HG02763 (cell line): Measurements from ENCODE around the gene BIN1.

Experiments used
- ATAC-seq: cut with Tn5 transposase; IDR thresholded peaks from one replicate; pipeline ENCODE4 v1.9.1; 2021; ENCODE audit warnings: mild to moderate bottlenecking, moderate library complexity; ENCODE audit not compliant: unreplicated experiment

The BIN1 gene

DNA sequence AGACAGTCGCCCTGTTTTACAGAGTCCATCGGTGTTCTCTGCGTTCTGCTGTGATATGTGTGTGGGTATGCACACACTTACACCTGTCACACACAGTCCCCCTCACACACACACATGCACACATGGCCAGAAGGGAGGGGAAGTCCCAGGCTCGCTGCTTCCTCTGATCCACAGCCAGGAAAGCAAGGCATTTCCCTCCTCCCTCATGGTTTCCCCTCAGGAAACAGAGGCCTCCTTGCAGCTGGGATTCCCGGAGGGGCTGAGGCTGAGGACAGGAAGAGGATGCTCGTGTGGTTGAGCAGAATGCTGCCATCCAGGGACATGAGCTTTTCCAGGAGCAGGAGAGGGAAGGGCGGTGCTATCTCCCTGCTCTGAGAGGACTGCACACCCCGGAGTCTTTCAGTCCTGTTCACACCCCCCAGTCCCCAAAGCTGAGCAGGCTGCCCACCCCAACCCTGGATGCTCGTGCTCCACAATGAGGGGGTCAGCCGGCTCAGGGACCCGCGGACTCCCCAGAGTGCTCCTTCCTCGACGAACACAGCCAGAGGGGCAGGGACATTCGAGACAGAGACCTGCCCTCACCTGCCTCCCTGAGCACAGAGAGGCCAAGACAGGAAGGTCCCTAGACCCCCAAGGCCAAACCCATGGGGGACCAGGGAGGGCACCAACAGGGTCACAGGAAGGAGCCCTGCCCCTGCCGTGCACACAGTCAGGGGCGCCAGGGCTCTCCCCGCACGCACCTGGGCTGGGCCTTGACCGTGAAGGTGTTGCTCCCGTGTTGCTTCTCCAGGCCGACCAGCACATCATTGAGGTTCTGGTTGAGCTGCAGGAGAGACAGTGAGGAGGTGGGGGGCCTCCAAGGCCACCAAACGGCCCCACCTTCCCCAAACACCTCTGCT lies 45.3 kb downstream of the BIN1 start:
- no peak for ATAC-seq

DNA sequence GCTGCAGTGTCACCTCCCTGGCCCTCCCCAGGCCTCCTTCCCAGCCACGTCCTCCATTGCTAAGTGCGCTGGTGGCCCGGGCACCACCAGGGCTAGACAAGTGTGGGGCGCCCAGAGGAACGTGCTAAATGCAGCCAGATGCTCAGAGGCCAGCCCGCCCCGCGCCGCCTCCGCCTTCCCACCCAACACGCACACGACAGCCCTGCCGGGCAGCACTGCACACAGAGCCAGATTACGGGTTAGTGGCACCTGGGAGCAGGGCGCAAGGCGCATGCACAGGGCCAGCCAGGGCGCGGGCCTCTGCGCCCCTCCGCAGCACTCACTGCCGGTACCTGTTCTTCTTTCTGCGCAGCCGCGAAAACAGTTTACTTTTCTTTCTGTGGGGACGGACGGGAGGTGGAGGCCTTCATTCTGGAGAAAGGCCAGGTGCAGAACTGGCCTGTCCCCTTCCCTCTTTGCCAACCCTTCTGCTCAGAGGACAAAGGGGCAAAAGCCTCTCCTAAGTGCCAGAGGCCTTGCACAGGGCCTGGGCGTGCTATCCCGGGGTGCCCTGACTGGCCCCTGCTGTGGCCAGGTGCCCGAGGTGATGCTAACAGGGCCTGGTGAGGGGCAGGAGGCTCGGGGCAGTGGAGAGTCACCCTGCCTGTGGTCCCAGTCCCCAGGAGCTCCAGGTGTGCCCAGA lies 46.5 kb downstream of the BIN1 start:
- ATAC-seq, result no peak

DNA sequence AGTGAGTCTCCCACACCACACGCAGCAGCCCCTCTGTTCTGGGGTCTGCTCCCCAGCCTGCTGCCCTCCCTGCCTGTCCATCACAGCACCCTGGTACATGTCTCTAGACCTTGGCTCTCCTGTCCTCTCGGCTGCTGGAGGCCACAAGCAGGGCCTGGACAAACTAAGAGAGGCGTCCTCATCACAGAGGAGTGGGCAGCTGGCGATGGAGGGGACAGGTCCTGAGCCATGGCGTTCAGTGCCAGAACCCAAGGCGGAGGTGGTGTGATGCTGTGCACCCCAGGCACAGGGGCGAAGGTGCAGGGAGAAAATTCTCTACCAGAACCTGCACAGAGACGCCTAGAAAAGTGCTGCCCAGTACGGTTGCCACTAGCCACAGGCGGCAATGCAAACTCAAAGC lies 47.4 kb downstream of the BIN1 start:
- ATAC-seq, result no peak

DNA sequence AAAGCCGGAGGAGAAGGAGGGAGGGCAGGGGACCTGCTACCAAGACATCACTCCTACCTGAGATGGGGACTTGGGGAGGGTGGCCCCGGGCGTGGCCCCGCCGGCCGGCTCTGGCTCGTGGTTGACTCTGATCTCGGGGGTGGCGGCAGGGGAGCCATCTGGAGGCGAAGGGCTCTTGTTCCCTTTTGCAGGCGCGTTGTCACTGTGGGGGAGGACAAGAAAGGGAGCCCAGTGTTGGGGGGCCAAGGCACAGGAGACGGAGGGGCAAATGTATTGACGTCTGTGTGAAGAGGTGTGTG lies 48.1 kb downstream of the BIN1 start:
- no peak for ATAC-seq

DNA sequence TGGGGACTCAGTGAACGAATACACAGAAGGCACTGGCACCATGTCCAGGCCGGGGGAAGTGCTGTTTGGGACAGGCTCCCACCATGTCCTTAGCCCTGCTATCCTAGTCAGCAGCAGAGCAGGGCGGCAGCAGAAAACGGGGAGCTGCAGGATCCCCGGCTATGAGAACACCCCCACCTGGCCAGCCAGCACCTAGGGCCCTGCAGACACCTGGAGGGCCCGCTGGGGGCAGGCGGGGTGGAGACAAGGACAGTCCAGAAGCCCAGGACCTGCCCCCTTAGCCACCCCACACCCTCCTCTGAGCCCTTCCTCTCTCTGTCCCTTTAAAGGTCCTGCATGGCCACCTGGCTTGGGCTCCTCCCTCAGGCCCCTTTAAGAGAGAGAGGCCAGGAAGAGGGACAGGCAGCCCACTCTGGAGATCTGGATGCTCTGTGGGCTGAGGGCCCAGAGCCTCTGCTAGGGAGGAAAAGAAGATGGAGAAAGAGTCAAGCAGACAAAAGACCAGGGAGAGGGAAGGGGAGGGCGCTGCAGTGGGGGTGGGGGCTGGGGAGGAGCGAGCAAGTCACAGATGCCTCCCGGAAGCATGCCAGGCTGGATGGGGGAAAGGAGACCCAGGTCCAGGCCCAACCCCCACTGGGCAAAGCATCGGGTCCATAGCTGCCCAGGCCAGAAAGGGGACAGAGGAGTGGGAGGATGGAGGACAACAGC lies 48.6 kb downstream of the BIN1 start:
- no peak for ATAC-seq

DNA sequence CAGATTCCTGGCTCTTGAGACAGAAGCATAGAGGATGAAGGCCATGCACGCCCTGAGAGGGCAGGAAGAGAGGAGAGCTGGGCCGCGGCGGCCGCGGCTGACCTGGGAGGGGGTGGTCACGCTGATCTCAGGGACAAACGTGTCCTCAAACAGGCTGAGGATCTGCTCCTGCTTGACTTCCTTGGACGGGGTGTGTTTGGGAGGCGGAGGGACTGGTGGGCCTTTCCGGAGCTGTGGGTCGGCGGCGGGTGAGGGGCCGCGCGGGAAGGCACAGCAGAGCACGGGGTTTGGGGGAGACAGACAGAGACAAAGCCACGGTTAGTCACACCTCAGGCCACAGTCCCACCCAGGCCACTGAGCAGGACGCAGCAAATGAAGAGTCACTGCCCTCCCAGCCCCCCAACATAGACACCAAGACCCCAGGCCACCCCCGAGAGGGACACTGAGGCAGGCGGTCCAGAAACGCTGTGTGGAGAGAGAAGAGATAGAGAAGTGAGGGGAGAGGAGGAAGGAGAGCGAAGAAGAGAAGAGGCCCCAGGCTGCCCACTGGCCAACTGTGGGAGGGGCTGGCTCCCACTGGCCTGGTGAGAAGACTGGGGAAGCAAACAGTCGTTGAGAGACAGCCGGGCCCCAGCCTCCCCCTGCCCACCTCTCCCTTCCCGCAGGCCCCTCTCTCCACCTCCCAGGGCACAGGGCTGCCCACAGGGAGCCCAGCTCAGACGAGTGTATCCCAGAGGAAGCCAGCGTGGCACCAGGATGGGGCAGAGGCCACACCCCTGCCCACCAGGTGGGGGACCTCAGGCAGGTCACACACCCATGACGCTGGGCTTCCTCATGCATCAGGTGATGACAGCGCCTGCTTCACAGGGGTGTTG lies 49.3 kb downstream of the BIN1 start:
- ATAC-seq, result no peak

DNA sequence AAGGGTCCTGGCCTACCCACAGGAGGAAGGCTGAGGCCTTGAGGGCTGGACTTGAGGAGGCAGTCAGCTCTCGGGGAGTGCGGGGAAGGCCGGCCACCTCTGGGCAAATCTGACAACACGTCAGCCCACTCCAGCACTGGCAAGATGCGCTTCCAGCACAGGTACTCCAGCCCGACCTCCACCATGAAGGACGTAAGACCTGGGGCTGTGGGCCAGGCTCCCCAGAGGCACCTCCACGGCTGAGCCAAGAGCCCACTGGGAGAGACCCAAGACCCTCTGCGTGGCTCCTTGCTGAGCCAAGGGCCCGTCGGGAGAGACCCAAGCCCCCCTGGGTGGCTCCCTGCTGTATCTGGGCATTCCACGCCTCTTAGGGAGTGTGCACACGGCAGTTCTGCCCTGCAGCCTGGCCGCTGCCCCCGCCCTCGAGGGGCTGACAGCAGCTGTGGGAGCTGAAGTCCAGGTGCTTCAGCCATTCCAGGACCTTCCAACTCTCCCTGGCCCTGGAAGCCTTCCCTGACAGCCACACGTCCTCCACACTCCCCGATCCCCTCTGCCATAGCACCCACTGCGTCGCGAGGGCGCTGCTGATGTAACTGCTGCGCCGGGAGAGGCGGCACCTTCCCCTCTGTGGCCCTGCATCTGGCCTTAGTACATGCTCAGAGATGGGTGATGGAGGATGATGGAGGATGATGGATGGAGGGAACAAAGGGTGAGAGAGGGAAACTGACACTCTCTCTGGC lies 50.2 kb downstream of the BIN1 start:
- no peak for ATAC-seq

DNA sequence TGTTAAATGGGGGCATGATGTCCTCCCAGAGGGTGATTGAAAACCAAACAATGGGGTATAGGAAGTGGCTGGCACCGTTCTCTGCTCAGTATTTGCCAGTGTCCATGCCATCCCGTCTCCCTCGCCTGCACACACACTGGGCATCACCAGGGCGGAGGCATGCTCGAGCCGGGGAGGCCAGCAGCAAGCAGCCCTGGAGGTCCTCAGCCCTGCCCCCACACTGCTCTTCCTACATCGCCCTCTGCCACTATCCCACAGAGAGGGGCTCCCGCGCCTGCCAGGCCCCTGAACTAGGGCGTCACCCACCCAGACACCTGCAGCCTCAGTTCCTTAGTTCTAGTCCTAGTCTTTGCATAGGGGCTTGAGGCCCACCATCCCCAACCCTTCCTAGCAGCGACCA lies 50.9 kb downstream of the BIN1 start:
- no peak for ATAC-seq

DNA sequence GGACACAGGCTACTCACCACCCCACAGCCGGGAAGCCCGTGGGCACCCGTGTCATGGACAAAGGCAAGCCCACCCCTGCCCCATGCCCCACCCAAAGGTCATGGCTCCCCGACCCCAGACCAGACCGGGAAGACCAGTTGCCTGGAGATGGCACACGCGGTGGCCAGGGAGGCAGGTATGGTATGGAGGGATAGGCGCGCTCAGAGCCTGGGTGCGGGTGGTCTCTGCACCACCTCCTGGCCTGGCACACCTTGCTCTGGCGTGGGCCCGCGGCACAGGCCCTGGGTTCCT lies 51.2 kb downstream of the BIN1 start:
- no peak for ATAC-seq

DNA sequence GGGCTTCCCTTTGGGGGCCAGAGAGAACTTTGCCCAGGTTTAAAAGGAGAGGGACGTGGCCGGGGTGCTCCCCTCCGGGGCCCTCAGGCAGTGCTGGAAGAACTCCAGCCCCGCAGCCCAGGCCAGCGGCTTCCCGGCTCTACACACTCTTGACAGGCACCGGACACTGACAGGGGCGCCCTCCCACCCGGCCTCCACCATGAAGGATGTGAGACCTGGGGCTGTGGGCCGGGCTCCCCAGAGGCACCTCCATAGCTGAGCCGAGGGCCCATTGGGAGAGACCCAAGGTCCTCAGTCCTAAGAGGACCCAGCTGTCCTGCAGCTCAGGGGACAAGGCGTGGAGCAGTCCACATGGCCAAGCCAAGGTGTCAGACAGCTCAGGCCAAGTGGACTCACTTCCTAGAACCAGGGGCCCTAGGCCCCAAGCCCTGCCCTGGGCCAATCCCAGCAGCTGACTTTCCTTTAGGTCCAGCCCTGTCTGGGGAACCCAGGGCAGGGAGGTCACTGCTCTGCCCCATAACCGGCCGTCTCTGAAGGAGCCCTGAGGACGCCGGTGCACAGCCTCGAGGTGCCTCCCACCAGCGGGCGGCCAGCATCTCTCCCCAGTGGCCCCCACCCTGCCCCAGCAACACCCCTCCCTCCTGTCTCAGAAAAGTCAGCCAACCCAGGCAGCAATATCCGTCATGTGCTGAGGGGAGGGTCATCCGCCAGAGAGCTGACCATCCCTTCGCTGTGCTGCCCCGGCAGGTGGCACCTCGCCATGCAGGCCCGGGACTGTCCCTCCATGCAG lies 51.8 kb downstream of the BIN1 start:
- ATAC-seq, result no peak

DNA sequence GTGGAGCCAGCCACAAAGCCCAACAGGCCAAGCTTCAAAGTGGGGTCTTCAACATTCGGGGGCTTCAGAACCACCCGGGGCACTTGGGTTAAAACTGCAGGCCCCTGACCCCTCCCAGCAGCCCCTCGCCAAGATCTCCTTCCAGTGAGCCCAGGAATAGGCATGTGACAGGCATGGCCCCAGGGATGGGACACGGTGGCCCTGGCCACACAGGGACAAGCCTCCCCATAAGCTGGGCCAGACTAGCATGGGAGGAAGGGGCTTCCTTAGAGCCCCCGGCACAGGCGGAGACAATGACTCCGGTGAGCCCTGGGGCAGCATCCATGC lies 52.4 kb downstream of the BIN1 start:
- no peak for ATAC-seq

DNA sequence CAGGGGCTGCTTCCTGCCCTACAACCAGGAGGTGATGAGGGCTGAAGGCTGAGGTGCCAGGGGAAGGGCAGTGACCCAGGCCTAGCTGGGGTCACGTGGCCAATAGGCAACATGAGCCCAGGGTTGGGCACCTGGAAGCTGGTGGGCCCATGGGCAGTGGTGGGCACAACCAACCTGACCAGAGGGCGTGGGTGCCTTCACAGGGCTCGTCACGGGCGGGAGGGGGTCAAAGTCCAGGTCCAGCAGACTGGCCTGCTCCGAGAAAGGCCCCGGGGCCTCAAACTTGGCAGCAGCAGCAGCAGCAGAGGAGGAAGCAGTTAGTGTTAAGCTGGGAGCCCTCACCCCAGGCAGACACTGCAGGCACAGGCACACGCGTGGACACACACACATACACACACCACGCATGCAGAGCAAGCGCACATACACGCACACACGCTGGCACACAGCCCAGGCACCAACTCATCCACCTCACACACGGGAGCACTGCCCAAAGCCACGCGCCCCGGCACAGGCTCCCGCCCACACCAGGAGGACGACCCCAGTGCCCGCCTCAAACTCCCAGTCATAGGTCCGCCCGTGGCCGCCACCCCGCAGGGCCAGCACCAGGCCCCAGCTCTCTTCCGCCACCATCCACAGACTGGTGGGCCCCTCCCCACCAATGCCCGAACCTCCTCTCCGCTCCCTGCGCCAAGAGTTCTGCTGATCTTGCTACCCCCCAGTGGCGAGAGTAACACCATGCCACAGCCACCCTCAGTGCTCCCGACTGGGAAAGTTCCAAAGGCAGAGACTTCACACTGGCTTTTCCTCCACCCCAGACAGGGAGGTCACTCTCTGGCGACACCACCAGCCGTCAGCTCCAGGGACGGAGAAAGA lies 53.0 kb downstream of the BIN1 start:
- no peak for ATAC-seq

DNA sequence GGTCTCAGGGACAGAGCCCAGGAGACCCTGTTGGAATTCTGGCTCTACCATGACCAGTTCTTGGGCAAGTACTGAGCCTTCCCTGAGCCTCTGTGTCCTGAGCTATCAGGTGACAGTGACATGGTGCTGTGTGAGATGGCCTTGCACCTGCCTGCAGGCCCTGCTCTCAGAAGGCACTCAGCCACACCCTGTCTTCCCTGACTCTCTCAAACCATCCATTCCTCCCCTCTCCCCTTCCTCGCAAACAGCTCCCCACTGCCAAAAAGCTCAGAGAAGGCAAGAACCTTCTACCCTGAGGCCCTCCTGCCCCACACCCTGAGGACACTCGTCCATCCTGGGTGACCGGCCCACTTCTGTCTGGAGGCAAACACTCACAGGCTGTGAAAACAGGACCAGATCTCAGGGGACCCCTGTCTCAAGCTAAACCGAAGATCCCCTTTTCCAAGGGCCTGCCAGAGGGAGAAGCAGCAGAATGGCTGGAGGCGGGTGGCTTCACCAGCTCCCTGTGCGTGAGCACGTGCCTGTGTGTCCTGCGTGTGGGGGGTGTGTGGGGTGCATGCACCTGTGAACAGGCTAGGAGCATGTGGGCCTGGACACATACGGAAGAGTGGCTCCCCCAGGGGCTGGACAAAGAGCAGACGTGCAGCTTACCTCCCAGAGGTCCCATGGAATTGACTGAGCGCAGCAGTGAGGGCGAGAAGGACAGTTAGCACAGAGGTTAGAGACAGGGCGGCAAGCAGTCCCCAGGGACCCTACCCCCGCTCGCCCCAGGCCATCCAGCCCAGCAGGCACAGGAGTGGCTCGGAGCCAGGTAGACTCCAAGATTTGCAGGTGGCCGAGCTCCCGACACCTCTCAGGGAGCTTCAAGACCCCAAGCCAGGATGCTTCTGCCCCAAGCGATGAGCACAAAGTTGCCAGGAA lies 53.9 kb downstream of the BIN1 start:
- ATAC-seq, result no peak

DNA sequence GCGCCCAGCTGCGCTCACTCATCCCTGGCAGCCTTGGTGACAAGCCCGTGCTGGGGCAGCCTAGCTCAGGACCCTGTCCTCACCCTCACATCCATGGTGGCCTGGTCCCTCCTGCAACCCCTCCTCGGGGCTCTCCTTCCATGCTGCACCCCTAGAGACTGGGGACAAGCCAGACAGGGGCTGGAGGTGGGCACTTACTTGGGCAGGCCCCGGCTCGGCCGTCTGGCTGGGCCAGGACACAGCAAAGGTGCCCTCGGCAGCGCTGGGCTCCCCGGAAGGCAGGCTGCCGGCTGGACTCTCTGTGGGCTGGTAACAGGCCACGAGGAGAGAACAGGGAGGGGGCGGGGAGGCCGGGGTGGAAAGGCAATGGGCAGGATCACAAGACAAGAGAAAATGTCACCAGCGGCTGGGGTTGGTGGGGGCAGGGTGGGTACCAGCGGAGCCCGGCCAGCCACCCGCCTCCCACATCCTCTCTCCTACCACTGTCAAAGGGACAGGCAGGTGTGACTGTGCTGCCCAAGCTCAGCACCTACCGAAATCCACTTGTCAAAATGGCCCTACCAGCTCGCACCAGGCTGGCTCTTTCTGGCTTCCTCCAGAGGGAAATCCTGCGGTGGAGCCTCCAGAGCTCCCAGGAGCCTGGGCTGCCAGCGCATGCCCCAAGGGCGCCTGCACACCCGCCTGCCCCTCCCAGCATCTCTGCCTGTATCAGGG lies 54.7 kb downstream of the BIN1 start:
- no peak for ATAC-seq

DNA sequence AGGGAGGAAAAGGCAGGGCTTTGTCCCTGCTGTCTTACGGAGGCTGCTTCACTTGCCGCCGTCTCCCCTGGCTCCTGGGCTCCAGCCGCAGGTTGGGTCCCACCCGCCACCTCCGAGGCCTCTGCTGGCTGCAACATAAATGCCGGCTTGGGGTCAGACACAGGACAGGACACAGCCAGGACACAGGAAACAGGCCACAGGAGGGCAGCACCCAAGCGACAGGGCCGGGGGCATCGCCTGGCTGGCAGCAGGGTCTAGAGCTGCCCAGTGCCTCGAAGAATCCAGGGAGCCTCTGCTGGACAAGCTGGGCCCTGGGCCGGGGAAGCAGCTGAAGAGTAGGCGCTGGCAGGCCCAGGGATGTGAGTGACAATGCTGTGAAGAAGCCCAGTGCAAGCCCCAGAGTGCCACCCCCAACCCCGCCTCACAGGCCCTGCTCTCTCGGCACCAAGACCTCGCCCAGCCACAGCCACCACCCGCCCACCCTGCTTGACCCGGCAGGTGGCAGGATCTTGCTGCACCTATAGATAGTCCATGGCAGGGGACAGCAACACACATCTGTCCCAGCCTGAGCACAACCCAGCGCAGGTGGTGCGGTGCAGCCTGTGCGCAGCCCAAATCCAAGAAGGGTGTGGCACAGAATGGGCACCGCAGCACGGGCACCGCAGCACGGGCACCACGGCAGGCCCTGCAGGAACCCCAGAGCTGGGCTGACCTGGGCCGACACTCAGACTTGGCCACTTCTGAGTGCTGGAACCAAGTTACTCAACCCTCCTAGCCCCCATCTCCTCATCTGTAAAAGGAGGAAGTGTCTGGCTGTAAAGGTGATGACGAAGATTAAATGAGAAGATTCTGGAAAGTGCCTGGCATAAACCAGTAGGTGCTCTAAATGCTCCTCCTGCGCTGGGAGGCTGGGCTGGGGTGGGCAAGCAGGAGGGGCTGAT lies 55.6 kb downstream of the BIN1 start:
- ATAC-seq, result no peak

DNA sequence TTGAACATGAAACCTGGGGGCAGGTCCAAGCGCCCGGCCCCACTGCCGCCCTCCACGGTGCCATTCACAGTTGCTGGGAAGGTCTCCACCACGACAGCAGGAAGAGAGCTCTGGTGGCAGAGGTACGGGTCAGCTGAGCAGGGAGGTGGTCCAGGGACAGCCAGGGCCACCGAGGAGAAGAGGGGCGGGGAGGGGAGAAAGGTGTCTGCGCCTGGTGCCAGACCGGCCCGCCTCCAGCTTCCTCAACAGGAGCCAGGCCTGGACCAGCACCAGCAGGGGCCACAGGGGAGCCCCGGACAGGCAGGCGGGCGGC lies 56.2 kb downstream of the BIN1 start:
- ATAC-seq, result no peak
